Suprapubic skin (tissue), 4 donors: Measurements from ENCODE around the gene TBPL1. TPM values are rescaled to one million over a fixed set of nuclear protein-coding genes. Genes with fewer than 3 reads are reported as not detected.

ENCODE experiments used
- DNase-seq, 2 donors: peaks; one replicate each; pipeline ENCODE4 v3.0.0-alpha.2; 2019; ENCODE audit warnings: low spot score in 2 of 2
- H3K27ac ChIP-seq: fragments of 200-600 bp; sonication (generic); one replicate; pipeline ENCODE4 v1.5.1; 2019
- H3K27me3 ChIP-seq: fragments of 200-600 bp; sonication (generic); one replicate; pipeline ENCODE4 v1.5.1; 2019
- H3K36me3 ChIP-seq: fragments of 200-600 bp; sonication (generic); one replicate; pipeline ENCODE4 v1.5.1; 2019
- H3K4me1 ChIP-seq: fragments of 200-600 bp; sonication (generic); one replicate; pipeline ENCODE4 v1.5.1; 2019
- H3K4me3 ChIP-seq: fragments of 200-600 bp; sonication (generic); one replicate; pipeline ENCODE4 v1.5.1; 2019; ENCODE audit warnings: mild to moderate bottlenecking
- H3K9me3 ChIP-seq: fragments of 200-600 bp; sonication (generic); one replicate; pipeline ENCODE4 v1.5.1; 2019
- CTCF ChIP-seq, 2 donors: fragments of 200-600 bp in 1 of 2; fragments of 450-650 bp in 1 of 2; sonication (generic) in 1 of 2; IDR thresholded peaks; one replicate each; pipeline ENCODE4 v1.5.1; 2016 to 2019; ENCODE audit warnings: antibody characterized with exemption in 2 of 2, mild to moderate bottlenecking in 1 of 2, moderate library complexity in 1 of 2
- EP300 ChIP-seq: sonication (generic); formaldehyde crosslinking; IDR thresholded peaks from one replicate; pipeline ENCODE4 v1.6.1; 2017; ENCODE audit warnings: antibody characterized with exemption
- POLR2A ChIP-seq, 2 donors: fragments of 450-650 bp; IDR thresholded peaks; one replicate each; pipeline ENCODE4 v1.6.1; 2017; ENCODE audit warnings: antibody characterized with exemption in 2 of 2, mild to moderate bottlenecking in 2 of 2, moderate library complexity in 2 of 2
- POLR2AphosphoS5 ChIP-seq, 3 donors: sonication (generic); formaldehyde crosslinking; IDR thresholded peaks; one replicate each; pipeline ENCODE4 v1.6.1; 2017; ENCODE audit warnings: antibody characterized with exemption in 3 of 3
- WGBS: methylation state at CpG from one replicate; pipeline ENCODE4 v1.1.5; 2018; 5-methylcytosine and 5-hydroxymethylcytosine counted together
- total RNA-seq, 4 donors: library from RNA; depleted of rRNA; stranded (reverse); fragments of >200 nt; gene quantifications; one replicate each; pipeline ENCODE4 v1.1.0, GENCODE V29; 2016

The TBPL1 gene
- total RNA-seq, 4 donors from 2014 or later = 10.2 to 15.3 (median 13.7) TPM

GRCh38 chr6:133991096-133991593, 38.1 kb downstream of the TBPL1 start:
- peaks cover 4% of the 10 kb centered on the region for H3K4me1 ChIP-seq
- H3K9me3 ChIP-seq = no peaks in the 10 kb centered on the region
- H3K4me3 ChIP-seq = no peak overlapping the region
- no peaks in the 10 kb centered on the region for H3K27me3 ChIP-seq
- DNase-seq = no peak
- WGBS = 50% methylated on average over 2 of the region's 2 CpGs
- TF ChIP-seq EP300 = no peak
- TF ChIP-seq POLR2AphosphoS5 (IDR thresholded peaks at IDR 0.05) = no peak
- TF ChIP-seq POLR2A (IDR thresholded peaks at IDR 0.05) = no peak
- no peak for TF ChIP-seq CTCF (IDR thresholded peaks at IDR 0.05)
- no peak overlapping the region for H3K27ac ChIP-seq
- H3K36me3 ChIP-seq = peaks cover 7% of the 10 kb centered on the region

- 74% methylated on average over 6 of the region's 6 CpGs for WGBS
- H3K9me3 ChIP-seq = no peaks in the 10 kb centered on the region
- H3K4me3 ChIP-seq = no peak overlapping the region
- no peaks in the 10 kb centered on the region for H3K27me3 ChIP-seq
- H3K4me1 ChIP-seq = peaks cover 4% of the 10 kb centered on the region
- DNase-seq = no peak
- H3K36me3 ChIP-seq = no peaks in the 10 kb centered on the region
- no peak overlapping the region for H3K27ac ChIP-seq
- TF ChIP-seq POLR2AphosphoS5 (IDR thresholded peaks at IDR 0.05) = no peak
- TF ChIP-seq POLR2A (IDR thresholded peaks at IDR 0.05) = no peak
- TF ChIP-seq CTCF (IDR thresholded peaks at IDR 0.05) = no peak
- no peak for TF ChIP-seq EP300
Measured at GRCh38 chr6:133992992-133993680, 40.1 kb downstream of the TBPL1 start.

- WGBS = 83% methylated on average over 3 of the region's 3 CpGs
- Histone ChIP-seq H3K4me1 (peaks cover 4% of the 10 kb centered on the region), H3K36me3 (no peaks in the 10 kb centered on the region), H3K4me3 (no peak overlapping the region), H3K27ac (no peak overlapping the region), H3K27me3 (no peaks in the 10 kb centered on the region), H3K9me3 (no peaks in the 10 kb centered on the region)
- DNase-seq = no peak
- TF ChIP-seq EP300 (no peak), POLR2AphosphoS5 (IDR thresholded peaks at IDR 0.05) (no peak), CTCF (IDR thresholded peaks at IDR 0.05) (no peak), POLR2A (IDR thresholded peaks at IDR 0.05) (no peak)
Measured at GRCh38 chr6:133995296-133995695, 42.3 kb downstream of the TBPL1 start.

GRCh38 chr6:133995758-133996157, 42.7 kb downstream of the TBPL1 start:
- TF ChIP-seq POLR2AphosphoS5 (IDR thresholded peaks at IDR 0.05) = no peak
- no peak for TF ChIP-seq POLR2A (IDR thresholded peaks at IDR 0.05)
- TF ChIP-seq CTCF (IDR thresholded peaks at IDR 0.05) = no peak
- no peak for TF ChIP-seq EP300
- Histone ChIP-seq H3K4me3 (no peak overlapping the region), H3K27ac (no peak overlapping the region), H3K27me3 (no peaks in the 10 kb centered on the region), H3K4me1 (peaks cover 4% of the 10 kb centered on the region), H3K36me3 (no peaks in the 10 kb centered on the region), H3K9me3 (no peaks in the 10 kb centered on the region)
- DNase-seq = no peak
- 77% methylated on average over 3 of the region's 3 CpGs for WGBS

- WGBS = 94% methylated on average over 6 of the region's 6 CpGs
- H3K27ac ChIP-seq = no peak overlapping the region
- H3K4me3 ChIP-seq = no peak overlapping the region
- no peaks in the 10 kb centered on the region for H3K4me1 ChIP-seq
- no peaks in the 10 kb centered on the region for H3K27me3 ChIP-seq
- H3K36me3 ChIP-seq = no peaks in the 10 kb centered on the region
- no peak for DNase-seq
- no peak for TF ChIP-seq CTCF (IDR thresholded peaks at IDR 0.05)
- no peak for TF ChIP-seq POLR2A (IDR thresholded peaks at IDR 0.05)
- TF ChIP-seq POLR2AphosphoS5 (IDR thresholded peaks at IDR 0.05) = no peak
- TF ChIP-seq EP300 = no peak
- H3K9me3 ChIP-seq = no peaks in the 10 kb centered on the region
Measured at GRCh38 chr6:133997267-133997666, 44.2 kb downstream of the TBPL1 start.
